Activated naive CD4-positive, alpha-beta T cell (primary cell): ENCODE data around the gene CASP1.
"Not testable (repeated sequence)": the region's sequence is repeated elsewhere in the genome, so short reads cannot be mapped to it uniquely, and the experiment has no call there.

Experiments
- DNase-seq, 4 experiments: peaks; one replicate each; lab custom pipeline; 2025; lab: John Stamatoyannopoulos, UW

The CASP1 gene

GRCh38 chr11:105034813-105035620 is at the start of gene CASP1:
TSS of gene CASP1 (minus strand) at chr11:105035144. CDS start at chr11:105035113, 31 bp downstream.
- no peak for DNase-seq

DNA sequence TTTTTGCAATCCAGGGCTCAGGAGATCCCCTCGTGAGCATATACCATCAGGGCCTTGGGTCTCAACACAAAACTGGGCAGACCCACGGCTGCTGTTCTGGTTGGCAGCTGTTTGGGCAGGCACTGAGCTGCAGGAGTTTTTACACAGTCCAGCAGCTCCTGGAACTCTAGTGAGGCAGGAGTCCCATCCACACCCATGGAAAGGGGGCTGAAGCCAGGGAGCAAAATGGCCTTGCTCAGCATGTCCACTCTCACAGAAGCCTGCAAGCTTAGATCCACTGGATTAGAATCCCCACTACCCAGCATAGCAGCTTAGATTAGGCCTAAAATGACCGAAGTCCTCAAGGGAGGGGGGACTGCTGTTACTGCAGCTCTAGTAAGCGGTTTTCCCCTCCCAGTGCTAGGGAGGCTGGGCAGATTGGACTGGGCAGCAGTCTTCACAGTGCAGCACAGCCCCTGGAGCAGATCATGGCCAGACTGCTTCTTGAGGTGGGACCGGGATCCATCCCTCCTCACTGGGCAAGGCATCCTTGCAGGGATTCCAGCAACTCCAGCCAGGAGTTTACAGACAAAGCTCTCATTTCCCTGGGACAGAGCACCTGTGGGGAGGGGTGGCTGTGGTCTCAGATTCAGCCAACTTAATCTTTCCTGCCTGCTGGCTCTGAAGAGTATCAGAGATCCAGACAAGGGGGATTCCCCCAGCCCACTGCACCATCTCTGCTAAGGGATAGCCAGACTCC is 46.6 kb upstream of the CASP1 start:
- no peak for DNase-seq

DNA sequence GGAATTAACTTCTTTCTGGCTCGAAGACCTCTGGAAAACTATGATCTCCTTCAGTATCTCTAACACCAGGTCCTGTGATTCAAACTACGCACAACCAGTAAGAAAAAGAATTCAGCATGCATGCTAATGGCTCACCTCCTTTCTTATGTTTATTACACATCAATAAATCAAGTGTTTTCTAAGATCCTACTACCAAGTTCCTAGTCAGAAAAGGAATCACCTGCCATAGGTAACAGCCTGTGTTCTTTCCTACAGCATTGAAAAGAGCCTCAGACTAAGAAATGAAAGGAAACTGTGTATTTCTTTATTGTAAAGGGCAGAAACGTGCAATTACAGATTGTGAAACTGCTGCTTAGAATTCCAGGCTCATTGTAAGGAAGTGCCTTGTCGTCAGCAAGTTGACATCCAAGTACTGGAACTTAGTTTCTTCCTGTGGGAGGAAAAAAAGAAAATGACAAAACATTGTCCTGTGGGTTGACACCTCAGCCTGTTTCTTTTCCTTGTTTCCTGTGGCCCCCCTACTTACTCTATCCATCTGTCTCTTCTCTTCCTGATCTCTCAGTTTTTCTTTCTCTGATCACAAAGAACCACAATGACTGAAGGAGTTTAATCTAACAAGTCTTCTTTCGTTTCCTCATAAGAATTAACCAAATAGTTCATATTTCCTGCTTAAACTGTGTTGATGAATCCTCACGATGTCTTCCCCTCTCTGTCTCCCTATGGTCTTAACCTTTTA is 45.4 kb upstream of the CASP1 start:
- DNase-seq: not testable (repeated sequence)

DNA sequence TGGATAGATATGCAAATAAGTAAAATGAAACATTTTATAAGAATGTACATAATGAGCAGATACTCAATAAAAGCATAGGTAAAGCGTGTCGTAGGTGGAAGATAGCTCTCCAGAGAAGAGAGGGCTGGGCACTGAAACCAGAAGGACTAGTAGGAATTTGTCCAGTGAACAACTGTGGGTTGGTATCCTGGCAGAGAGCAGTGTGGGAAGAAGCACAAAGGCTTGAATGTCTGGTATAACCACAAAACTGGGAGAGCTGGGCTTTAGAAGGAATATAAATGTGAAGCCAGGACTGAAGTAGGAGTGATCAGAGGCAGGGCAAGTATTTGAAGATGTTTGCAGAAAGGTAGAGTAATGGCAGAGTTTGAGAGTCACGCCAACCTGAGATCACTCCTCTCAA is 43.3 kb upstream of the CASP1 start:
- no peak for DNase-seq

- not testable (repeated sequence) for DNase-seq
Measured at GRCh38 chr11:105077141-105077790, 42.3 kb upstream of the CASP1 start.

DNA sequence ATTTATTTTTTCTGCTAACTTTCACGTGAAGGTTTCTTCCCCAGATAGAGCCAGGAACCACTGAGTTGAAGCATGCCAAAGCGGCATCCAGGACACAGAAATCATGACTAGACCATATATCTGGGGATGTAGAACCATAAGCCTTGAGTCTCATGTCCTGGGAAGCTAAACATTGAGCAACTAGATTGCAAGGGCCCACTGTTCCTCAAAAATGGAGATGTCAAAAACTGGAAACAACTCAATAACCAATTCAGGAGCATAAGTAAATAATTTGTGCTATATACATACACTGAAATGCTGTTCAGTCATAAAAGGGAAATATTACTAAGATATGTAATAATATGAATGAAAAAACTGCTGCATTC is 39.2 kb upstream of the CASP1 start:
- no peak for DNase-seq

GRCh38 chr11:105073456-105074165 is 38.7 kb upstream of the CASP1 start:
- no peak for DNase-seq

GRCh38 chr11:105072080-105072479 is 37.1 kb upstream of the CASP1 start:
- not testable (repeated sequence) for DNase-seq

DNA sequence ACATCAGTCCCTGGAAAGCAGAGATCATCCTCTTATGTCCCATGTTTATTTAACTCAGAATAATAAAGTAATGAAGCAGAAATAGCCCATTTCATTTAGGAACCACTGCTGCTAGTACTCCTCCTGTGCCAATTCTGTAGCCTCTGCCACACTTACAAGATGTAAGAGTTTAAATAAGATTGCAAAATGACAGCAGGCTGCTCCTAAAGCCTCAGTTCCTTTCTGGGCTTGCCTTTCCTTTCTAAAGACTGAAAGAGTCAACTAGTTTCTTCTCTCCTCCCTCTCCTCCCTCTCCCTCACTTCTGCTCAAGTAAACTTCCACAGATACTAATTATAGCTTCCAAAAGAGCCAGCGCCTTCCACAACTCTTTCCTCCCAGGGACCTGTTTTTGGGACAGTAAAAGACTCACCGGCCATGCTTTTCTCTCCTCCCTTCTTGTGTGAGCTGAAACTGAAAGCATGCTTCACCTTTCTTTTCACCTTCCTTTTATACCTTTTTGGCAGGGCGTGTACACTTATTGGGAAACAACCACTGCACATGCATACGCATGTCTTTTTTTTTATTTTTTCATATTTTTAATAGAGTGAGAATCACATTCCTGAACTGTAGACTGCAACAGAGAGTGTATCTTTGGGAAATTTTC is 36.3 kb upstream of the CASP1 start:
- no peak for DNase-seq

DNA sequence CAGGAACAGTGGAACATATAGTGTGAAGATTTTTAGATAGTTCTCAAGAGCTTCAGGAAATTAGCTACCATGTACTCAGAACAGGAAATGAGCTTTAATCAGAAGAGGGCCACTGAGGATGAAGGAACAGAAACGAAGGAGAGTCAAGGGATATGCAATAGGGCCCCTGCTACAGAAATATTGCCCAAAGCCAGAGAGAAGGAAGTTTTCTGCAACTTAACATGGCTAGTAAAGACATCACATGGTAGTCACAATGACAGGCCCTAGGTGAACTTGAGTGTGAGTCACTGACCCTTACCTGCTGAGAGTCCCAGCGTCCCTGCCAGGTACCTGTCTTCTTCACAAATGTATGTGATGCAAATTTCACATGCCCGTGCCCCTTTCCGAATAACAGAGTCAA is 35.4 kb upstream of the CASP1 start:
- no peak for DNase-seq

DNA sequence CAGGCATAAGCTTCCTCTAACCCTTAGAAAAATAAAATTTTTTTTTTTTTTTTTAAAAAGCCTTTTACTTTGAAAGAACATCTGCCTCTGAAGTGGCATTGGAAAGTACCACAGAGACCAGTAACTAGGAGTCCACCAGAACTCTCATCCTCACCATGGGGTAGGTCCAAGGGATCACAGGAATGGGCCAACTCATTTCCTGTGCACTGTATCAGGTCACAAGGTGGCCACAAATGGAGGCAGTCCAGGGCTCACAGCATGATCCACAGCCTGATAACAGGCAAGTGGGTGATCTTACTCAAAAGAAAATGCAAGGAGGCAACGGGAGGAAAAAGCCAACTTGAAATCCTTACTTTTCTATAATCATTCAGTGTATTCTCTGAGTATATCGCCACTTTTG is 34.8 kb upstream of the CASP1 start:
- DNase-seq: not testable (repeated sequence)

GRCh38 chr11:105063245-105063941 is 28.4 kb upstream of the CASP1 start:
- not testable (repeated sequence) for DNase-seq

- no peak for DNase-seq
Measured at GRCh38 chr11:105057432-105057831, 22.5 kb upstream of the CASP1 start.

DNA sequence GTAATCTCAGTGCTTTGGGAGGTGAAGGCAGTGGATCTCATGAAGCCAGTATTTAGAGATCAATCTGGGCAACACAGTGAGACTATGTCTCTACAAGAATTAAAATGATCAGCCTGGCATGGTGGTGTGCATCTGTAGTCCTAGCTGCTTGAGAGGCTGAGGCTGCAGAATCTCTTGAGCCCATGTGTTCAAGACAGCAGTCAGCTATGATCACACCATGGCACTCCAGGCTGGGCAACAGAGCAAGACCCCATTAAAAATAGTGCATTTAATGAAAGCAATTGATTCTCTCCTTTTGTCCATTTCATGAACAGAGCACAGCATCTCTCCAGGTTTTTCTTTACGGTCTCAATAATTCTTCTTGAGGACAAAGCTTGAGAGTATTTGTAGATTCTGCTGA is 21.5 kb upstream of the CASP1 start:
- DNase-seq: no peak

DNA sequence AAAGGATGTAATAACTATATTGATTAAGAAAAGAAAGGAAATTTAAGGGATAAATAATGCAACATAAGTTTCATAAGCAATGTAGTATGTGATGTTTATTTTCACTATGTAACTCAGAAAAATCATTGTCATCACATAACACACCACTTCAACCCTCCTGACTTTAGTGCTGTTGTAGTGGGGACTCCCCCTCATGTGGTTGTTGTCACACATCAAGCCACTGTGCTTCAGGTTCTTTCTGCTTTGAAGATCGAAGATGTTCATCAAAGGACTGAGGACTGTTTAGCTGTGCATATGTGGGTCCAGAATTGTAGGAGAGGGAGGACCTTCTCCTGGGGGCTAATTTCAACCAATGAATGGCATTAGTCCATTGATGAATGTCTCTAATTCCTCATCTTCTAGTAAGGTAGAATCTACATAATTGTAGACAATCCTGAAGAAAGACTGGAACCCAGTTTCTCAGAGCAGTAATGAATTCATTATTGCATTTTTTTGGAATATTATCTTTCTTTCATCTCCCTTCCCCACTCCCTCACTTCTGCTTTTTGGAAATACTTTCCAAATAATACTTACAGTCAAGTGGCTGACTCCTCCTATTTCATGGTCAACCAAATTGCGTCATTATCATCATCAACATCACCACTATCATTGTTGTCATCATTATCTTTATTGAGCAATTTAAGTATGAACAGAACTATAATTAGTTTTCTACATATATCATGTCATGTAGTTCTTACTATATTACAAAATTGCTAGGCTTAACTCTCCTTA is 20.0 kb upstream of the CASP1 start:
- DNase-seq: no peak

- DNase-seq: no peak
Measured at GRCh38 chr11:105052487-105052886, 17.5 kb upstream of the CASP1 start.

DNA sequence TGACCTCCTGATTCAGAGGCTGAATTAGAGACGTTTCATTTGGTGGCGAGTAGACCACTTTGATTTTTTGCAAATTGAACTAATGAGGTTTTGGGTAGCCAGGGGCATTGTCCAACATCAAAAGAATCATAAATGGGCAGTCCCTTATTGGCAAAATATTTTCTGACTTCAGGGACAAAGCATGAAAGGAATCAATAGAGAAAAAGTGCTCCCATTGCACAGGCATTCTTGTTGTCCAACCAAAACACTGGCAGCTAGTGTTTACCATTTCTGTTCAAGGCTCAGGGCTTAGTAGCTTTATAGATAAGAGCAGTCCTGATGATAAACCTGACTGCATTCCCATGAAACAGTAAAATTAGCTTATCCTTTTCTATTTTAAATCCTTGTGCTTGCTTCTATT is 16.6 kb upstream of the CASP1 start:
- no peak for DNase-seq

DNA sequence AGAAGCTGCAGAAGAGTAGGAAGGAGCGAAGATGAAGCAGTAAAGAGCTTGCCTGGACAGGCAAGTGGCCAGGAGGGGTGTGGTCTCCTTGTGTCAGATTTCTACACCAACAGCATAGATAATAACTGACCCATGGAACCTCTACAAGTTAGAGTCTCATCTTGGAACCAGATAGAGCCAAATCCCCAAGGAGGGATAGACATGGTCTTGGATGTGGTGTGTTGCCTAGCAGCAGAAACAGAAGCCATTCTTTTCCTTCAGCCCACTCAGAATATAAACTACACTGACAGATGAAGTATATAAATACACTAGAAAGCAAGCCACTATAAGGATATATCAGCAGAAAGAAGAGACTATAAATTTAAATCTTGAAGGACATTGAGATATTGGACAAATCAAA is 14.5 kb upstream of the CASP1 start:
- DNase-seq: no peak

- DNase-seq: no peak
Measured at GRCh38 chr11:105046898-105047579, 12.1 kb upstream of the CASP1 start.
